Lung (tissue), 12 donors: ENCODE measurements around the gene C5AR1. TPM values are rescaled to one million over a fixed set of nuclear protein-coding genes. Genes with fewer than 3 reads are reported as not detected.
A peak's percentile ranks its signal among the peaks of the same experiment; 100 is the strongest.

Experiments used
- ATAC-seq: fragments of 200-7000 bp; cut with Tn5 transposase; one replicate; pipeline ENCODE4 v1.9.1; 2020; ENCODE audit warnings: moderate number of reproducible peaks; ENCODE audit not compliant: insufficient read depth, low FRiP score
- DNase-seq, 3 donors: peaks; one replicate each; pipeline ENCODE4 v3.0.0-alpha.2; 2013 to 2017
- H3K27ac ChIP-seq, 2 donors: one replicate each; pipeline ENCODE4 v1.5.1; 2013; ENCODE audit warnings: mild to moderate bottlenecking in 2 of 2, moderate library complexity in 2 of 2, control low read depth in 1 of 2, inconsistent platforms in 1 of 2, low read depth in 1 of 2, low read length in 1 of 2
- H3K27me3 ChIP-seq, 3 donors: one replicate each; pipeline ENCODE4 v1.5.1; 2013; ENCODE audit warnings: low read length in 2 of 3; ENCODE audit not compliant: control insufficient read depth in 3 of 3, insufficient read depth in 3 of 3
- H3K36me3 ChIP-seq, 4 donors: one replicate each; pipeline ENCODE4 v1.5.1; 2013; ENCODE audit warnings: low read length in 4 of 4, mild to moderate bottlenecking in 1 of 4, moderate library complexity in 1 of 4; ENCODE audit not compliant: control insufficient read depth in 4 of 4, insufficient read depth in 4 of 4
- H3K4me1 ChIP-seq, 5 donors: one replicate each; pipeline ENCODE4 v1.5.1; 2013; ENCODE audit warnings: low read length in 5 of 5, mild to moderate bottlenecking in 2 of 5, moderate library complexity in 1 of 5; ENCODE audit not compliant: control insufficient read depth in 5 of 5, insufficient read depth in 5 of 5
- H3K4me3 ChIP-seq: one replicate; pipeline ENCODE4 v1.5.1; 2013; ENCODE audit warnings: mild to moderate bottlenecking, control low read depth, moderate library complexity
- H3K9ac ChIP-seq, 2 donors: one replicate each; pipeline ENCODE4 v1.5.1; 2013; ENCODE audit warnings: low read length in 2 of 2, control low read depth in 1 of 2; ENCODE audit not compliant: insufficient read depth in 1 of 2
- H3K9me3 ChIP-seq, 4 donors: one replicate each; pipeline ENCODE4 v1.5.1; 2013; ENCODE audit warnings: low read length in 3 of 4, mild to moderate bottlenecking in 1 of 4, moderate library complexity in 1 of 4; ENCODE audit not compliant: control insufficient read depth in 4 of 4, insufficient read depth in 3 of 4
- CTCF ChIP-seq: IDR thresholded peaks from 2 replicates; pipeline ENCODE4 v1.5.1; 2012; ENCODE audit warnings: mild to moderate bottlenecking; ENCODE audit errors: control extremely low read depth, extremely low read depth
- WGBS, 2 donors: extraction: QIAGEN DNeasy Blood & Tissue Kit; methylation state at CpG; one replicate each; pipeline ENCODE4 v1.1.7; 2013; 5-methylcytosine and 5-hydroxymethylcytosine counted together
- polyA plus RNA-seq, 2 donors: library from polyadenylated mRNA; stranded (reverse); fragments of 200-250 nt; gene quantifications; one replicate each; pipeline ENCODE4 v1.2.1, GENCODE V29; 2013
- total RNA-seq, 2 donors: library from RNA; depleted of rRNA in 1 of 2; stranded (reverse); fragments of >200 nt in 1 of 2; gene quantifications; one replicate each; pipeline ENCODE4 v1.2.1, GENCODE V29; 2014 to 2021
- donor health status: control.
- donor health status: control.
- donor health status: Bipolar disorder and iron deficiency.
- donor health status: healthy.
- donor health status: DM: yes; HTN: yes; CAD: no.

The C5AR1 gene
- total and polyA plus RNA-seq, 4 donors: 9.4 to 156 (median 45.4) TPM

DNA sequence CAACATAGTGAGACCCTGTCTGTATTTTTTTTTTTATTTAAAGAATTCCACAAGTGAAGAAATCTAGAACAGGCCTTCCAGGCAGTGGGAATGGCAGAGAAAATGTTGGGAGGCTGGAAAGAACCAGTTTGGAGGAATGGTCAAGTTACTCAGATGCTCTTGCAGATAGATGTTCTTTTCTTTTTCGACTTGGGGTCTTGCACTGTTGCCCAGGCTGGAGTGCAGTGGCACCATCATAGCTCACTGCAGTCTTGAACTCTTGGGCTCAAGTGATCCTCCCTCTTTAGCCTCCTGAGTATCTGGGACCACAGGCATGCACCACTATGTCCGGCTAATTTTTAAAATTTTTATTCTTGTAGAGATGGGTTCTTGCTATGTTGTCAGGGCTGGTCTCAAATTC lies 662 bp downstream of the C5AR1 start:
- peaks cover 0 to 1% (median 0%) of the 10 kb centered on the region in 3 donors for H3K27me3 ChIP-seq
- TF ChIP-seq CTCF: no peak
- peak overlapping the region in 1 of 2 donors; percentile 53 for H3K27ac ChIP-seq
- H3K9ac ChIP-seq: no peak overlapping the region
- no peak for DNase-seq
- no peak overlapping the region for H3K4me3 ChIP-seq
- H3K4me1 ChIP-seq: peaks cover 0 to 4% (median 0%) of the 10 kb centered on the region in 5 donors
- WGBS, 2 donors: 89 to 91% methylated on average over 2 of the region's 2 CpGs
- no peaks in the 10 kb centered on the region for H3K36me3 ChIP-seq
- ATAC-seq: no peak
- peaks cover 0 to 1% (median 0%) of the 10 kb centered on the region in 4 donors for H3K9me3 ChIP-seq

DNA sequence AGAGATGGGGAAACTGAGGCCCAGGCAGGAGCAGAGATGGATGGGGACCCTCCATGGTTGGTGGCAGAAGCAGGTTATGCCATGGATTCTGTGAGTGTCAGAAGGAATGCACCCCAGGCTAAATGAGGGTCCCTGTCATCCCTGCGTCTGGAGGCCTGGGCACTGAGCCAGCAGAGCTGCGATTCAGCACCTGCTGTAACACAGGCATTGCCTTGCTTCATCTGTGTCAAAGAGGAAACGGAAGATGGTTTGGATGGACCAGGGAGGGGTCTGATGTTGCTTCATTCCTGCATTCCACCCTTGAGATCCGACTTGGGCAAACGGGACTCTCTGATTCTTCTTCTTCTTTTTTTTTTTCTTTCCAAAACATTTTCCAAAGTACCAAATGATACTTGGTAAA lies 1.2 kb downstream of the C5AR1 start:
- peak overlapping the region in 1 of 2 donors; percentile 53 for H3K27ac ChIP-seq
- DNase-seq (no peak), ATAC-seq (no peak)
- TF ChIP-seq CTCF: no peak
- H3K4me1 ChIP-seq: peaks cover 0 to 4% (median 0%) of the 10 kb centered on the region in 5 donors
- no peak overlapping the region for H3K9ac ChIP-seq
- H3K4me3 ChIP-seq: no peak overlapping the region
- H3K27me3 ChIP-seq: no peaks in the 10 kb centered on the region
- H3K36me3 ChIP-seq: no peaks in the 10 kb centered on the region
- 9 to 17% methylated on average over 5 of the region's 5 CpGs for WGBS, 2 donors
- H3K9me3 ChIP-seq: peaks cover 0 to 1% (median 0%) of the 10 kb centered on the region in 4 donors

GRCh38 chr19:47312366-47313006 lies 2.8 kb downstream of the C5AR1 start:
- ATAC-seq: no peak
- peaks cover 0 to 4% (median 0%) of the 10 kb centered on the region in 5 donors for H3K4me1 ChIP-seq
- no peak overlapping the region for H3K4me3 ChIP-seq
- H3K9ac ChIP-seq: no peak overlapping the region
- 87% methylated on average over 5 of the region's 5 CpGs for WGBS, 2 donors
- DNase-seq: no peak
- H3K9me3 ChIP-seq: peaks cover 0 to 1% (median 0%) of the 10 kb centered on the region in 4 donors
- no peaks in the 10 kb centered on the region for H3K36me3 ChIP-seq
- H3K27me3 ChIP-seq: no peaks in the 10 kb centered on the region
- TF ChIP-seq CTCF: no peak
- no peak overlapping the region for H3K27ac ChIP-seq
